H1 (cell line): ENCODE results near the gene FOXP2.

ENCODE experiments used
- CEBPB ChIP-seq: IDR thresholded peaks from 2 replicates; pipeline ENCODE4 v1.6.1; 2012; ENCODE audit warnings: low read depth, low read length
- EZH2 ChIP-seq: fragments of 200-600 bp; sonication (generic); IDR thresholded peaks from 2 replicates; pipeline ENCODE4 v1.7.1; 2012; ENCODE audit warnings: low read depth, mild to moderate bottlenecking, moderate library complexity, low read length, inconsistent platforms; ENCODE audit not compliant: severe bottlenecking
- KDM4A ChIP-seq: IDR thresholded peaks from one replicate; pipeline ENCODE4 v1.7.1; 2012; ENCODE audit warnings: low read depth, mild to moderate bottlenecking, moderate library complexity, low read length, inconsistent platforms; ENCODE audit not compliant: severe bottlenecking
- POLR2A ChIP-seq, 2 experiments: IDR thresholded peaks; 1 replicate in 1 of 2; 2 replicates in 1 of 2; pipeline ENCODE4 v1.6.1; 2011; ENCODE audit warnings: low read depth in 2 of 2, low read length in 2 of 2, mild to moderate bottlenecking in 2 of 2; ENCODE audit errors: control extremely low read depth in 1 of 2
- POLR2AphosphoS5 ChIP-seq: IDR thresholded peaks from 2 replicates; pipeline ENCODE4 v1.6.1; 2011; ENCODE audit warnings: low read depth, low read length
- YY1 ChIP-seq: IDR thresholded peaks from 2 replicates; pipeline ENCODE4 v1.6.1; 2011; ENCODE audit warnings: low read depth, mild to moderate bottlenecking, low read length
- TF ChIP-seq, protein P1 (sequence below), 3 experiments: IDR thresholded peaks; 1 replicate in 2 of 3; 2 replicates in 1 of 3; pipeline versions ENCODE4 v1.5.1 to v1.6.1; 2011; ENCODE audit warnings: low read length in 3 of 3, mild to moderate bottlenecking in 3 of 3, inconsistent platforms in 2 of 3, low read depth in 1 of 3, moderate library complexity in 1 of 3; ENCODE audit not compliant: insufficient read depth in 1 of 3; ENCODE audit errors: control extremely low read depth in 1 of 3
- TF ChIP-seq, protein P2 (sequence below): IDR thresholded peaks from 2 replicates; pipeline ENCODE4 v1.6.1; 2012; ENCODE audit warnings: low read length, inconsistent platforms
- TF ChIP-seq, protein P3 (sequence below): IDR thresholded peaks from 2 replicates; pipeline ENCODE4 v1.6.1; 2012; ENCODE audit warnings: inconsistent platforms

DNA sequence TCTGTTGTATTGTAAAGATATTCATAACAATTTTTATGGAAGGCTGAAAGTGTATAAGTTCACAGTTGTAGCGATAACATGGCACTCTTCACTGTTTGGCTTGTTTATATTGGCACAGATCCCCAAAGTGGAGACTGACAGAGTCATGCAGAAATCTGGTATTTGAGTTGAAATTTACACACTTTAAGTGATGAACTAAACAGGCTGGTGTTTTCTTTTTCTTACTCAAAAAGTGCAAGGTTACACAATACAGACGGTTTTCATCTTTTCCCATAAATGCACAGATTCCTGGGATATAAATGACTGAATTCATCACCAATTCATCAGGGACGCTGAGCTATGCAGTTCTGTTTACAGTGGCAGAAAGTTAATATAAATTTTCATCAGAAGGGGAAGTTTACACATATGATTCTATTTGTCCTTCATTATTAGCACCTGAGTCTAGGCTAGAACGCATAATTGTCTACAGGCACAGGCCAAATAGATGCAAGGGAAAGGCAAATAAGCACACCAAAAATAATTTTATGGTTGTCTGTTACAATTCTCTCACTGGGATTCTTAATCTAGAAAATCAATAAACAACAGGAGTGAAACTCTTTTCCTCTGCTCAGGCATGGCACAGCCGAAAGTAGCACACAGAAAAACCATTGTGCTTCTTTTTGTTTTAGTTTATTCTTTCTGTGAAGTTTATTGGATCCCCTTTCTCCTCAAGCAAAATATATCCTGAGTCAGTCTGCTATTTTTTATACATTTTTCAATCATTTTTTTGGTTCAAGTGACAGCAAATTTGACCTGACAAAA, 88.0 kb downstream of the FOXP2 start:
- TF ChIP-seq KDM4A (no peak), EZH2 (no peak), CEBPB (no peak), POLR2AphosphoS5 (no peak), YY1 (no peak), POLR2A (IDR thresholded peaks at IDR 0.05; ENCODE audit: control extremely low read depth in 1 of 2, low read depth in 2 of 2, low read length in 2 of 2) (no peak)
- TF ChIP-seq, protein P1, sequence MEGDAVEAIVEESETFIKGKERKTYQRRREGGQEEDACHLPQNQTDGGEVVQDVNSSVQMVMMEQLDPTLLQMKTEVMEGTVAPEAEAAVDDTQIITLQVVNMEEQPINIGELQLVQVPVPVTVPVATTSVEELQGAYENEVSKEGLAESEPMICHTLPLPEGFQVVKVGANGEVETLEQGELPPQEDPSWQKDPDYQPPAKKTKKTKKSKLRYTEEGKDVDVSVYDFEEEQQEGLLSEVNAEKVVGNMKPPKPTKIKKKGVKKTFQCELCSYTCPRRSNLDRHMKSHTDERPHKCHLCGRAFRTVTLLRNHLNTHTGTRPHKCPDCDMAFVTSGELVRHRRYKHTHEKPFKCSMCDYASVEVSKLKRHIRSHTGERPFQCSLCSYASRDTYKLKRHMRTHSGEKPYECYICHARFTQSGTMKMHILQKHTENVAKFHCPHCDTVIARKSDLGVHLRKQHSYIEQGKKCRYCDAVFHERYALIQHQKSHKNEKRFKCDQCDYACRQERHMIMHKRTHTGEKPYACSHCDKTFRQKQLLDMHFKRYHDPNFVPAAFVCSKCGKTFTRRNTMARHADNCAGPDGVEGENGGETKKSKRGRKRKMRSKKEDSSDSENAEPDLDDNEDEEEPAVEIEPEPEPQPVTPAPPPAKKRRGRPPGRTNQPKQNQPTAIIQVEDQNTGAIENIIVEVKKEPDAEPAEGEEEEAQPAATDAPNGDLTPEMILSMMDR (IDR thresholded peaks at IDR 0.05; ENCODE audit: control extremely low read depth in 1 of 3, insufficient read depth in 1 of 3, low read depth in 1 of 3, low read length in 3 of 3), result no peak
- TF ChIP-seq, protein P2, sequence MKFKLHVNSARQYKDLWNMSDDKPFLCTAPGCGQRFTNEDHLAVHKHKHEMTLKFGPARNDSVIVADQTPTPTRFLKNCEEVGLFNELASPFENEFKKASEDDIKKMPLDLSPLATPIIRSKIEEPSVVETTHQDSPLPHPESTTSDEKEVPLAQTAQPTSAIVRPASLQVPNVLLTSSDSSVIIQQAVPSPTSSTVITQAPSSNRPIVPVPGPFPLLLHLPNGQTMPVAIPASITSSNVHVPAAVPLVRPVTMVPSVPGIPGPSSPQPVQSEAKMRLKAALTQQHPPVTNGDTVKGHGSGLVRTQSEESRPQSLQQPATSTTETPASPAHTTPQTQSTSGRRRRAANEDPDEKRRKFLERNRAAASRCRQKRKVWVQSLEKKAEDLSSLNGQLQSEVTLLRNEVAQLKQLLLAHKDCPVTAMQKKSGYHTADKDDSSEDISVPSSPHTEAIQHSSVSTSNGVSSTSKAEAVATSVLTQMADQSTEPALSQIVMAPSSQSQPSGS, result no peak
- TF ChIP-seq, protein P3, sequence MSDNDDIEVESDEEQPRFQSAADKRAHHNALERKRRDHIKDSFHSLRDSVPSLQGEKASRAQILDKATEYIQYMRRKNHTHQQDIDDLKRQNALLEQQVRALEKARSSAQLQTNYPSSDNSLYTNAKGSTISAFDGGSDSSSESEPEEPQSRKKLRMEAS, result no peak
